ENCODE measurements around the gene MGST3.

- no peak for TF ChIP-seq ZFP36 (IDR thresholded peaks at IDR 0.05; ENCODE audit: borderline replicate concordance, partially characterized antibody)
- TF ChIP-seq MAX (IDR thresholded peaks at IDR 0.05) = no peak
- TF ChIP-seq, protein P1, sequence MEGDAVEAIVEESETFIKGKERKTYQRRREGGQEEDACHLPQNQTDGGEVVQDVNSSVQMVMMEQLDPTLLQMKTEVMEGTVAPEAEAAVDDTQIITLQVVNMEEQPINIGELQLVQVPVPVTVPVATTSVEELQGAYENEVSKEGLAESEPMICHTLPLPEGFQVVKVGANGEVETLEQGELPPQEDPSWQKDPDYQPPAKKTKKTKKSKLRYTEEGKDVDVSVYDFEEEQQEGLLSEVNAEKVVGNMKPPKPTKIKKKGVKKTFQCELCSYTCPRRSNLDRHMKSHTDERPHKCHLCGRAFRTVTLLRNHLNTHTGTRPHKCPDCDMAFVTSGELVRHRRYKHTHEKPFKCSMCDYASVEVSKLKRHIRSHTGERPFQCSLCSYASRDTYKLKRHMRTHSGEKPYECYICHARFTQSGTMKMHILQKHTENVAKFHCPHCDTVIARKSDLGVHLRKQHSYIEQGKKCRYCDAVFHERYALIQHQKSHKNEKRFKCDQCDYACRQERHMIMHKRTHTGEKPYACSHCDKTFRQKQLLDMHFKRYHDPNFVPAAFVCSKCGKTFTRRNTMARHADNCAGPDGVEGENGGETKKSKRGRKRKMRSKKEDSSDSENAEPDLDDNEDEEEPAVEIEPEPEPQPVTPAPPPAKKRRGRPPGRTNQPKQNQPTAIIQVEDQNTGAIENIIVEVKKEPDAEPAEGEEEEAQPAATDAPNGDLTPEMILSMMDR (IDR thresholded peaks at IDR 0.05) = peak; percentile 22; the same call in 1 of the 3 replicates
- no peak; the same call in 1 of the 2 replicates for TF ChIP-seq FOSL2 (IDR thresholded peaks at IDR 0.05)
- peak; percentile 71 for TF ChIP-seq FOSL2 (CRISPR knock-in tag; IDR thresholded peaks at IDR 0.05)
- no peak for TF ChIP-seq ELK1 (IDR thresholded peaks at IDR 0.05; ENCODE audit: low read depth, low read length)
- no peak for TF ChIP-seq RARB (CRISPR knock-in tag; IDR thresholded peaks at IDR 0.05)
- no peak for TF ChIP-seq EP300 (IDR thresholded peaks at IDR 0.05)
Measured at GRCh38 chr1:165631342-165632151, 513 bp downstream of the MGST3 start.

Data from A549 (cell line).